ENCODE data around the gene DTNB.
"Not testable (repeated sequence)": the region's sequence is repeated elsewhere in the genome, so short reads cannot be mapped to it uniquely, and the experiment has no call there.

The DTNB gene

DNA sequence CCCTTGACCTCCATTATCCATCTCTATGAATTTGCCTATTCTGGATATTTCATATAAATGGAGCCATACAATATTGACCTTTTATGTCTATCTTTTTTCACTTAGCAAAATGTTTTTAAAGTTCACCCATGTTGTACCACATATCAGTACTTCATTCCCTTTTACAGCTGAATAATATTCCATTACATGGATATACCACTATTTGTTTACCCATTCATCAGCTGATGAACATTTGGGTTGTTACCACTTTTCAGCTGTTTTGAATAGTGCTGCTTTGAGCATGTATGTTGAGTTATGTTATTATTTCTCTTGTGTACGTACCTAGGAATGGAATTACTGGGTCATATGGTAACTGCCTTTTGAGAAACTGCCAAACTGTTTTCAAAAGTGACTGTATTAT is 238.0 kb downstream of the DTNB start:
- no peak overlapping the region for H3K27ac ChIP-seq
- DNase-seq (ENCODE audit: low read depth, low spot score) = no peak

DNA sequence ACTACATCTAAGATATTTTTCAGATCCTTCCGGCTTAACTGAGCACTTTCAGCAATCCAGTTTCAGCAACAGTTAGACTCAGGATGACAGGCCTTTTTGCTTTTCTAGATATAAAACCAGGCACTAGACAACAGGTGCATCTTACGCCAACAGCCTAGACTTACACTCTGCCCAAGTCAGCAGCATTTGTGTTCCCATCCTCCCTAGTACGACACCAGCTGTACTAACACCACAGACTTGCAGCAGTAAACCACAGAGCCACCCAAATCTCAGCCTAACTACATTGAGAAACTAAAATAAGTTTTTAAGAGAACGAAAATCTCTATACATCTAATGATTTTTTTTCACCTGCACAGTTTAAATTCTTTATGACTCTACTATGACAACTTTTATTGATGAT is 241.8 kb downstream of the DTNB start:
- DNase-seq (ENCODE audit: low read depth, low spot score) = no peak
- no peak overlapping the region for H3K27ac ChIP-seq

GRCh38 chr2:25430556-25430955 is 242.8 kb downstream of the DTNB start:
- DNase-seq (ENCODE audit: low read depth, low spot score) = no peak
- H3K27ac ChIP-seq = no peak overlapping the region

GRCh38 chr2:25426326-25426725 is 247.1 kb downstream of the DTNB start:
- DNase-seq (ENCODE audit: low read depth, low spot score) = no peak
- no peak overlapping the region for H3K27ac ChIP-seq

DNA sequence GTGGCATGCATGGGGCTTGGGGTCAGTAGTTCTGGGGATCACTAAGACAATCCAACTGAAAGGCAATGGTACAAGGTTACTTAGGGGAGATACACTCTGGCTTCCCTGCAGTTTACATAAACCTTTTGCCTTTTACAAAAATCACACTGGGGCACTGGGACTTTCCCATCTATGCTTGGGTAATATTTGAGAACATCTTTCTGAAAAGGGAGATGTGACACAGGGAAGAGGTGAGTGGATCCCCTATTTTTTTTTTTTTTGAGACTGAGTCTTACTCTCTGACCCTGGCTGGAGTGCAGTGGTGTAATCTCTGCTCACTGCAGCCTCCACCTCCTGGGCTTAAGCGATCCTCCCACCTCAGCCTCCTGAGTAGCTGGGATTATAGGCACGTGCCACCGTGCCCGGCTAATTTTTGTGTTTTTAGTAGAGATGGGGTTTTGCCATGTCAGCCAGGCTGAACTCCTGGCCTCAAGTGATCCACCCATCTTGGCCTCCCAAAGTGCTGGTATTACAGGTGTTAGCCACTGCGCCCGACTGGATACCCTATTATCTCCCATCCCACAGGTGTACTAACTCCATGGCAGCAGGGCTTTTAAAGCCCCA is 248.8 kb downstream of the DTNB start:
- DNase-seq (ENCODE audit: low read depth, low spot score) = no peak
- H3K27ac ChIP-seq = no peak overlapping the region

DNA sequence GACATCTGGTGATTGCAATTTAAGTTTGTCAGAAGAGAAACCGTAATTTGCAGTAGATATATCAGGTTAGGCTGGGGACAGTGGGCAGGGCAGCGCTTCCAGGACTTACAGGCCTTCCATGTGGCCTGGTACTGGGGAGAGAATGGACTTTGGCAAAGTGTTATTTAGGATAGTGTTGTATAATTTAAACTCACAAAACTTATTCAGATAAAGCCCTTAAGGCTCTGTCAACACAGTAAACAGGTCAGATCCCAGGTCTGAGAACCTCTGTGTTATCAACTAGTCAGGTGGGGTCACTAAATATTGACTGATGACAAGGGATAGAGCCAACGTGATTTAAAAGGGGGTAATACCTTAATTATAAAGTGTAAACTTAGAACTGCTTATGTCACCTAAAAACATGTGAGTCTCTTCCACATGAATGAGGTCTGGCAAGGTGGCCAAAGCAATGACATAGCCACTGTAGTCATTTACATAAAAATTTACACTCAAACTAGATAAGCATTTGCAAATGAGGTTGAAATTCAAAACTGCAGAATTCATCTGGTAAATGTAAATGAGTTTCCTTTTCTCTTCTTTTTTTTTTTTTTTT is 251.5 kb downstream of the DTNB start:
- DNase-seq (ENCODE audit: low read depth, low spot score) = no peak
- no peak overlapping the region for H3K27ac ChIP-seq

GRCh38 chr2:25421289-25421688 is 252.1 kb downstream of the DTNB start:
- no peak overlapping the region for H3K27ac ChIP-seq
- DNase-seq (ENCODE audit: low read depth, low spot score) = no peak

- DNase-seq (ENCODE audit: low read depth, low spot score) = no peak
- H3K27ac ChIP-seq = no peak overlapping the region
These were observed 252.5 kb downstream of the DTNB start for GRCh38 chr2:25420820-25421237.

GRCh38 chr2:25419678-25420242 is 253.6 kb downstream of the DTNB start:
- no peak for DNase-seq (ENCODE audit: low read depth, low spot score)
- no peak overlapping the region for H3K27ac ChIP-seq

DNA sequence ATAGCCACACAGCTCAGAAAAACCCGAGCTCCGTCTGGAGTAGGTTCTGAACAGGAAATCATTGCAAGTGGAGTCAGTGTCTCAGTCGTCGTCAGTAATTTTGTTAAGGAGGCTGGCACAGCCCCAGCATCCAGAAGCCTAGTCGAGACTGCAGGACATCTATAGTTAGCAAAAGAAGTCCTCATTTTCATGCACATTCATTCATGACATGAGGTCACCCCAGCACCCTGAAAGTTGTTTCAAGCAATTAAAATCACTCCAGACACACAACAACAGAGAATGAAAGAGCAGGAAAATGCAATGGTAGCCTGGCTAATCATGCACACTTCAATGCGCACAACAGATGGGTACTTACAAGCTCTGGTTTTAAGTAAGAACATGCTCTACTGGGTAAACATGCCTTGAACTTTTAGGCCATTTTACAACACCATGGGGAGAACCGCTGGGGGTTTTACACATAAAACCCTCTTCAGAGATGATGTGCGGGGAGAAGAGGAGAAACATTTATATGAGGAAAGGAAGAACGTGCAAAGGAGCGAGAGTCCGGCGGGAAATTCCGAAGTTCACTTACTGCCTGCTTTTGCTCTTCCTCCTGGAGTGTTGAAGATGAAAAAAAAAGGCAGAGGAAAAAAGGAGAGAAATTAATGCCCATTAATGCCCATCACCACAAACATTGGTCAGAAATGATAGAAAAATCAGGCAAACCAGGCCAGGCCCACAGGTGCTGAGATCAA is 254.3 kb downstream of the DTNB start:
- no peak overlapping the region for H3K27ac ChIP-seq
- DNase-seq (ENCODE audit: low read depth, low spot score) = no peak

DNA sequence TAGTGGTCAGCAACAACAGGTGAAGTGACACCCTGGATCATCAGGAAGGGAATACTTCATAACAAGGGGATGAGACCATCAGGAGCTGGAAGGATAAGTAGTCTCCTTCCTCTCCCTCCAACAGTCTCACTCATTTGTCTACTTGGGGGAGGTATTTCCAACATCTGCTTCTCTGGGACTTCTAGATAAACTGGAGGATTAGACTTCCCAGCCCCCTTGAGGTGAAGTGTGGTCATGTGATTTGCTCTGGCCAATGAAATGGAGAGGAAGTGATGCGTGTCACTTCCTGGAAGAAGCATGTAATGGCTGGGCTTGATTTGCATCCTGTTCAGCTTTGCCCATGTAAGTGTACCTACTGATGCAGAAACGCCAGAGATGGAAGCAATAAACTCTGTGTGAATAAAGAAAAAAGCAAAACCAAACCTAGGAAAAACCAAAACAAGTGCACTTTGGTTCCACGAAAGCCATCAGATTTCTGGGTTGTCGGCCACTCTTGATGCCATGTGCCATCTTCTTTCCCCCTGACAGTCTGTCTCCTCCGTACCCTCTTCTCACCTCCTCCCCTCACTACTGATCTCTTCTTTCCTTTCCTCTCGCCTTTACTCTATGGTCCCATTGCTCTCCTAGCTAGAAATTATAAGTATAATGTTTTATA is 255.5 kb downstream of the DTNB start:
- DNase-seq (ENCODE audit: low read depth, low spot score) = no peak
- H3K27ac ChIP-seq = no peak overlapping the region

DNA sequence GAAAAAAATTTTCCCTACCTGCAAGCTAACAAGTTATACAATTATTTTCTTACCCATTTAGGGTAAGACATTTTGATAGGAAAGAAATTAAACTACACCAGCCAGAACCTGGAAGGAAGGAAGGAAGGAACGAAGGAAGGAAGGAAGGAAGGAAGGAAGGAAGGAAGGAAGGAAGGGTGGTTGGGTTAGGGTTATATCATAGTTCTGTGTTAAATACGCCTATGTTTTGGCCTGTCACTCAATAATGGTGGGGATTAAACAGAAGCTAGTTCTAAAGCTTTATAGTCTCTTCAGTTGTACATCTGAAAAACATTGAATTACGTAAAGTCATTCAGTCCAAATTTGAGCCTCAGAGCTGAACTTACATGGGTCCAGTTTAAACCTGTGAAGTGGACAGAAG is 256.7 kb downstream of the DTNB start:
- no peak for DNase-seq (ENCODE audit: low read depth, low spot score)
- H3K27ac ChIP-seq = no peak overlapping the region

- H3K27ac ChIP-seq = no peak overlapping the region
- DNase-seq (ENCODE audit: low read depth, low spot score) = no peak
These were observed 258.6 kb downstream of the DTNB start for GRCh38 chr2:25414781-25415180.

- DNase-seq (ENCODE audit: low read depth, low spot score); H3K27ac ChIP-seq: not testable (repeated sequence)
These were observed 260.0 kb downstream of the DTNB start for GRCh38 chr2:25413409-25413808.

GRCh38 chr2:25411753-25412152 is 261.6 kb downstream of the DTNB start:
- no peak overlapping the region for H3K27ac ChIP-seq
- DNase-seq (ENCODE audit: low read depth, low spot score) = no peak

DNA sequence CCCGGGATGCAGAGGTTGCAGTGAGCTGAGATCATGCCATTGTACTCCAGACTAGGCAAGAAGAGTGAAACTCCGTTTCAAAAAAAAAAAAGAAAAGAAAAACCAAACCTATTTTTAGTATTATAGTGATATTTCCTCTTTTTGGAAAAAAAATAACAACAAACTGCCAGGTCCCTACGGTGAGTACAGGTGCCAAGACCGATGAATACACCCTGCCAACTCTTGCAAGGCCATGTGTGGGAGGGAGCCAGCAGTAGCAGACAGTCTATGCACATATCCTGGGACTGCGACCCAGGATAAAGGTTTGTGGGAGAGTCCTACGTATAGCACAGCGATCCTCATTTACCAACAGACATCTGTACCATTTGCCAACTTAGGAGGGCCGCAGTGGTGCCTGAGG is 262.1 kb downstream of the DTNB start:
- no peak for DNase-seq (ENCODE audit: low read depth, low spot score)
- H3K27ac ChIP-seq = no peak overlapping the region

- H3K27ac ChIP-seq = no peak overlapping the region
- DNase-seq (ENCODE audit: low read depth, low spot score) = no peak
These were observed 263.0 kb downstream of the DTNB start for GRCh38 chr2:25410370-25410769.

- no peak overlapping the region for H3K27ac ChIP-seq
- DNase-seq (ENCODE audit: low read depth, low spot score) = no peak
These were observed 263.9 kb downstream of the DTNB start for GRCh38 chr2:25409468-25409867.

DNA sequence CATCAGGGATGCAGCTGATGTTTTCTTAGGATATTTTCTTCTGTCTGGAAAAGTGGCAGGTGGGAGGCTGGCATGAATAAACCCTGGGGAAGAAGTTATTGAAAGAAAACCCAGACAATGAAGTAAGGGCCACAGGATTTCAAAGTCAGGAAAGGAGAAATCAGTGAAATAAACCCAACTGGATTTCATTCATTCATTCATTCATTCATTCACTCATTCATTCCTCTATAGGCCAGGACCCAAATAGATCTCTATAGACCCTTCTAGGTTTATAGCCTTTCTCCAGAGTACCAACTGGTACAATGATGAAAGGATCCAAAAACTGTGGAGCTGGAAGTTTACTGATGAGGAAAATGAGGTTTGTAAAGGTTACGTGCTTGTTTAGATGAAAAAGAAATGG is 264.3 kb downstream of the DTNB start:
- no peak overlapping the region for H3K27ac ChIP-seq
- DNase-seq (ENCODE audit: low read depth, low spot score) = no peak

- no peak for DNase-seq (ENCODE audit: low read depth, low spot score)
- H3K27ac ChIP-seq = no peak overlapping the region
These were observed 267.6 kb downstream of the DTNB start for GRCh38 chr2:25405611-25406295.

All from epithelial cell of prostate (primary cell).